NCI-H1436 treated with DMSO at 0.1 percent for 48 hours (cell line): ENCODE results near the gene RAB12.

ENCODE experiments used
- DNase-seq: peaks from one replicate; lab custom pipeline; 2025; lab: John Stamatoyannopoulos, UW

Gene RAB12

DNA sequence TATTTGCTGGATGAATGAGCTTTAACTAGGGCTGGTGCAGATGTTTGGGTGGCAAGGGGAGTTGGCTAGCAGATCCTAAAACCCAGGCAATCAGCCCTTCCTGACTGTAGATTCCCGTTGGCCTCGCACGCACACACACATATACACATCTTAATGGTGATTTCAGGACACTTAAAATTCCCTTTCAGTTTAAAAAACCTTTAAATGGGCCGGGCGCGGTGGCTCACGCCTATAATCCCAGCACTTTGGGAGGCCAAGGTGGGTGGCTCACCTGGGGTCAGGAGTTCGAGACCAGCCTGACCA lies 76.6 kb downstream of the RAB12 start:
- DNase-seq = no peak

GRCh38 chr18:8686611-8687010 lies 77.4 kb downstream of the RAB12 start:
- peak; percentile 46 for DNase-seq

GRCh38 chr18:8688216-8688800 lies 79.1 kb downstream of the RAB12 start:
- no peak for DNase-seq

- DNase-seq = no peak
Observed at GRCh38 chr18:8688816-8689215, 79.6 kb downstream of the RAB12 start.
